Astrocyte (in vitro differentiated cells and primary cell): ENCODE data around the gene PEX10. TPM values are rescaled to one million over a fixed set of nuclear protein-coding genes. Genes with fewer than 3 reads are reported as not detected.

ENCODE experiments used
- DNase-seq: peaks from one replicate; pipeline ENCODE4 v3.0.0-alpha.2; 2010; ENCODE audit warnings: low read depth
- FAIRE-seq: peaks from 2 replicates; lab custom pipeline; 2011; peaks lifted over from hg19 to GRCh38; lab: Jason Lieb, UNC
- H2AFZ ChIP-seq: 2 replicates; pipeline ENCODE4 v1.6.0; 2012; ENCODE audit warnings: low read depth, low read length, inconsistent platforms
- H3K27ac ChIP-seq: 2 replicates; pipeline ENCODE4 v1.5.1; 2011; ENCODE audit warnings: low read depth, low read length, inconsistent platforms
- H3K27me3 ChIP-seq: 2 replicates; pipeline ENCODE4 v1.6.0; 2011; ENCODE audit warnings: low read length, inconsistent platforms; ENCODE audit not compliant: insufficient read depth
- H3K36me3 ChIP-seq: 2 replicates; pipeline ENCODE4 v1.5.1; 2011; ENCODE audit warnings: low read length, inconsistent platforms; ENCODE audit not compliant: insufficient read depth
- H3K4me1 ChIP-seq: 2 replicates; pipeline ENCODE4 v1.5.1; 2011; ENCODE audit warnings: low read length, inconsistent platforms; ENCODE audit not compliant: insufficient read depth
- H3K4me2 ChIP-seq: 2 replicates; pipeline ENCODE4 v1.6.0; 2012; ENCODE audit warnings: low read length, inconsistent platforms
- H3K4me3 ChIP-seq: 2 replicates; pipeline ENCODE4 v1.5.1; 2011; ENCODE audit warnings: low read depth, mild to moderate bottlenecking, low read length, inconsistent platforms; ENCODE audit not compliant: insufficient read depth
- H3K79me2 ChIP-seq: 2 replicates; pipeline ENCODE4 v1.6.0; 2012; ENCODE audit warnings: mild to moderate bottlenecking, low read length, inconsistent platforms; ENCODE audit not compliant: insufficient read depth
- H3K9ac ChIP-seq: 2 replicates; pipeline ENCODE4 v1.6.0; 2012; ENCODE audit warnings: mild to moderate bottlenecking, low read length, inconsistent platforms
- H3K9me3 ChIP-seq: 2 replicates; pipeline ENCODE4 v1.5.1; 2012; ENCODE audit warnings: low read depth, mild to moderate bottlenecking, low read length, inconsistent platforms; ENCODE audit not compliant: insufficient read depth
- H4K20me1 ChIP-seq: 2 replicates; pipeline ENCODE4 v1.6.0; 2012; ENCODE audit warnings: low read length, inconsistent platforms; ENCODE audit not compliant: insufficient read depth
- H3K27ac Mint-ChIP-seq: one replicate; pipeline ENCODE4 v1.8.0; 2021; ENCODE audit warnings: mild to moderate bottlenecking, mixed read lengths; ENCODE audit not compliant: unreplicated experiment
- H3K27me3 Mint-ChIP-seq: one replicate; pipeline ENCODE4 v1.8.0; 2021; ENCODE audit warnings: low read depth, mixed read lengths; ENCODE audit not compliant: unreplicated experiment
- H3K36me3 Mint-ChIP-seq: one replicate; pipeline ENCODE4 v1.8.0; 2021; ENCODE audit warnings: low read depth, mixed read lengths; ENCODE audit not compliant: unreplicated experiment
- H3K4me1 Mint-ChIP-seq: one replicate; pipeline ENCODE4 v1.8.0; 2021; ENCODE audit warnings: low read depth, mixed read lengths; ENCODE audit not compliant: unreplicated experiment
- H3K4me3 Mint-ChIP-seq: one replicate; pipeline ENCODE4 v1.8.0; 2021; ENCODE audit warnings: mild to moderate bottlenecking, moderate library complexity, mixed read lengths; ENCODE audit not compliant: unreplicated experiment
- H3K9me3 Mint-ChIP-seq: one replicate; pipeline ENCODE4 v1.8.0; 2021; ENCODE audit warnings: mild to moderate bottlenecking, mixed read lengths; ENCODE audit not compliant: unreplicated experiment
- CTCF ChIP-seq: IDR thresholded peaks from 2 replicates; pipeline ENCODE4 v1.5.1; 2011; ENCODE audit warnings: low read depth, mild to moderate bottlenecking, inconsistent platforms, low read length, moderate library complexity; ENCODE audit not compliant: insufficient read depth
- EZH2 ChIP-seq: IDR thresholded peaks from 2 replicates; pipeline ENCODE4 v1.6.1; 2012; ENCODE audit warnings: mild to moderate bottlenecking, low read length, inconsistent platforms; ENCODE audit not compliant: insufficient read depth
- total RNA-seq: library from RNA; stranded (reverse); gene quantifications from 2 replicates; pipeline ENCODE4 v1.2.1, GENCODE V29; 2021

PEX10 gene
- total RNA-seq, 1 donor from 2014 or later, result 16.6 TPM

GRCh38 chr1:2392686-2393085 is 19.7 kb downstream of the PEX10 start:
- DNase-seq (no peak), FAIRE-seq (no peak)
- peaks cover 21% of the 10 kb centered on the region for H3K36me3 ChIP-seq
- peaks cover 13% of the 10 kb centered on the region for H3K4me1 Mint-ChIP-seq
- peaks cover 13% of the 10 kb centered on the region for H3K36me3 Mint-ChIP-seq
- peak overlapping the region; percentile 38 for H3K27ac Mint-ChIP-seq
- peaks cover 15% of the 10 kb centered on the region for H3K4me1 ChIP-seq
- TF ChIP-seq EZH2, result no peak
- no peak for TF ChIP-seq CTCF
- H3K27ac ChIP-seq, result peak overlapping the region; percentile 57
- peak overlapping the region; percentile 98 for H3K4me2 ChIP-seq
- no peak overlapping the region for H2AFZ ChIP-seq
- H3K9me3 Mint-ChIP-seq, result peaks cover 3% of the 10 kb centered on the region
- H3K4me3 ChIP-seq, result peak overlapping the region; percentile 75
- H3K27me3 Mint-ChIP-seq, result no peaks in the 10 kb centered on the region
- peaks cover 77% of the 10 kb centered on the region for H3K79me2 ChIP-seq
- no peaks in the 10 kb centered on the region for H3K27me3 ChIP-seq
- H3K4me3 Mint-ChIP-seq, result peak overlapping the region; percentile 93
- peaks cover 53% of the 10 kb centered on the region for H4K20me1 ChIP-seq
- peak overlapping the region; percentile 88 for H3K9ac ChIP-seq
- no peaks in the 10 kb centered on the region for H3K9me3 ChIP-seq

- Mint-ChIP-seq H3K4me3 (peak overlapping the region; percentile 93), H3K9me3 (peaks cover 3% of the 10 kb centered on the region), H3K27ac (peak overlapping the region; percentile 38), H3K27me3 (no peaks in the 10 kb centered on the region), H3K36me3 (peaks cover 12% of the 10 kb centered on the region), H3K4me1 (peaks cover 13% of the 10 kb centered on the region)
- Histone ChIP-seq H3K9ac (peak overlapping the region; percentile 88), H3K27me3 (no peaks in the 10 kb centered on the region), H3K9me3 (no peaks in the 10 kb centered on the region), H2AFZ (peak overlapping the region; percentile 54), H3K36me3 (peaks cover 14% of the 10 kb centered on the region), H3K4me1 (peaks cover 15% of the 10 kb centered on the region), H3K27ac (peak overlapping the region; percentile 57), H3K4me2 (peak overlapping the region; percentile 98), H3K4me3 (peak overlapping the region; percentile 75), H3K79me2 (peaks cover 70% of the 10 kb centered on the region), H4K20me1 (peaks cover 46% of the 10 kb centered on the region)
- DNase-seq (no peak), FAIRE-seq (no peak)
- TF ChIP-seq CTCF, result no peak
- TF ChIP-seq EZH2, result no peak
Measured at GRCh38 chr1:2391931-2392509, 20.3 kb downstream of the PEX10 start.
